PFSK-1 (cell line): ENCODE data around the gene RGS5.

Source experiments
- FOXP2 ChIP-seq: optimal IDR thresholded peaks from 2 replicates; pipeline ENCODE3; 2011; ENCODE audit warnings: borderline replicate concordance, control low read depth, inconsistent platforms; ENCODE audit not compliant: insufficient read depth; ENCODE audit errors: extremely low read length, extremely low read depth
- POLR2AphosphoS5 ChIP-seq: IDR thresholded peaks from 2 replicates; pipeline ENCODE4 v1.6.1; 2012; ENCODE audit warnings: low read depth, mild to moderate bottlenecking, control low read depth, low read length, moderate library complexity
- REST ChIP-seq, 2 experiments: IDR thresholded peaks; 2 replicates each; pipeline versions ENCODE4 v1.6.1 to v1.8.0; 2011 to 2012; ENCODE audit warnings: low read depth in 2 of 2, low read length in 2 of 2, control low read depth in 1 of 2, inconsistent platforms in 1 of 2, mild to moderate bottlenecking in 1 of 2, moderate library complexity in 1 of 2; ENCODE audit not compliant: insufficient read depth in 1 of 2
- SIN3A ChIP-seq: IDR thresholded peaks from 2 replicates; pipeline ENCODE4 v1.6.1; 2012; ENCODE audit warnings: mild to moderate bottlenecking, low read length, moderate library complexity, borderline replicate concordance; ENCODE audit not compliant: insufficient read depth
- TAF1 ChIP-seq: IDR thresholded peaks from 2 replicates; pipeline ENCODE4 v1.6.1; 2012; ENCODE audit warnings: low read length, control low read depth, borderline replicate concordance; ENCODE audit not compliant: insufficient read depth

RGS5 gene

GRCh38 chr1:163130225-163130856 lies 72.4 kb downstream of the RGS5 start:
- no peak for TF ChIP-seq FOXP2
- TF ChIP-seq REST (IDR thresholded peaks at IDR 0.05; ENCODE audit: insufficient read depth in 1 of 2, low read depth in 2 of 2, low read length in 2 of 2), result no peak
- no peak for TF ChIP-seq TAF1
- no peak for TF ChIP-seq SIN3A
- no peak for TF ChIP-seq POLR2AphosphoS5

GRCh38 chr1:163128282-163128681 lies 74.4 kb downstream of the RGS5 start:
- TF ChIP-seq FOXP2 (no peak), TAF1 (no peak), SIN3A (no peak), REST (IDR thresholded peaks at IDR 0.05; ENCODE audit: insufficient read depth in 1 of 2, low read depth in 2 of 2, low read length in 2 of 2) (no peak), POLR2AphosphoS5 (no peak)

- TF ChIP-seq REST (IDR thresholded peaks at IDR 0.05; ENCODE audit: insufficient read depth in 1 of 2, low read depth in 2 of 2, low read length in 2 of 2), result no peak
- TF ChIP-seq FOXP2, result no peak
- TF ChIP-seq POLR2AphosphoS5, result no peak
- TF ChIP-seq TAF1, result no peak
- no peak for TF ChIP-seq SIN3A
These were observed 77.9 kb downstream of the RGS5 start for GRCh38 chr1:163124812-163125211.

- TF ChIP-seq POLR2AphosphoS5, result no peak
- TF ChIP-seq SIN3A, result no peak
- TF ChIP-seq FOXP2, result no peak
- no peak for TF ChIP-seq TAF1
- TF ChIP-seq REST (IDR thresholded peaks at IDR 0.05; ENCODE audit: insufficient read depth in 1 of 2, low read depth in 2 of 2, low read length in 2 of 2), result no peak
These were observed 82.3 kb downstream of the RGS5 start for GRCh38 chr1:163120372-163120771.

GRCh38 chr1:163119707-163120106 lies 83.0 kb downstream of the RGS5 start:
- TF ChIP-seq FOXP2 (no peak), POLR2AphosphoS5 (no peak), TAF1 (no peak), SIN3A (no peak), REST (IDR thresholded peaks at IDR 0.05; ENCODE audit: insufficient read depth in 1 of 2, low read depth in 2 of 2, low read length in 2 of 2) (no peak)
